Right lobe of liver (tissue), 6 donors: Measurements from ENCODE around the gene CLK2. TPM values are rescaled to one million over a fixed set of nuclear protein-coding genes. Genes with fewer than 3 reads are reported as not detected.

ENCODE experiments used
- ATAC-seq, 4 donors: fragments of 200-7000 bp; cut with Tn5 transposase; one replicate each; pipeline ENCODE4 v1.9.1; 2020; ENCODE audit warnings: mild to moderate bottlenecking in 4 of 4, moderate library complexity in 4 of 4
- DNase-seq, 3 donors: peaks; one replicate each; pipeline ENCODE4 v3.0.0-alpha.2; 2020
- H3K27ac ChIP-seq, 3 donors: fragments of 200-600 bp; one replicate each; pipeline ENCODE4 v1.8.0; 2022
- H3K27me3 ChIP-seq, 2 donors: fragments of 200-600 bp; one replicate each; pipeline ENCODE4 v1.8.0; 2022
- H3K36me3 ChIP-seq, 4 donors: fragments of 200-600 bp; sonication (generic) in 1 of 4; one replicate each; pipeline versions ENCODE4 v1.5.1 to v1.8.0; 2017 to 2022; ENCODE audit warnings: control low read depth in 1 of 4
- H3K4me1 ChIP-seq, 4 donors: fragments of 200-600 bp; sonication (generic) in 1 of 4; one replicate each; pipeline versions ENCODE4 v1.5.1 to v1.8.0; 2017 to 2022; ENCODE audit warnings: control low read depth in 1 of 4
- H3K4me3 ChIP-seq, 3 donors: fragments of 200-600 bp; one replicate each; pipeline ENCODE4 v1.8.0; 2022
- H3K9me3 ChIP-seq, 4 donors: fragments of 200-600 bp; sonication (generic) in 1 of 4; one replicate each; pipeline versions ENCODE4 v1.5.1 to v1.8.0; 2017 to 2022; ENCODE audit warnings: control low read depth in 1 of 4
- POLR2A ChIP-seq: fragments of 450-650 bp; IDR thresholded peaks from one replicate; pipeline ENCODE4 v1.6.1; 2017; ENCODE audit warnings: antibody characterized with exemption, mild to moderate bottlenecking
- WGBS: methylation state at CpG from one replicate; pipeline ENCODE4 v1.1.6; 2018; ENCODE audit warnings: low coverage, low lambda C conversion rate; ENCODE audit not compliant: insufficient coverage; ENCODE audit errors: missing lambda C conversion rate; 5-methylcytosine and 5-hydroxymethylcytosine counted together
- intact Hi-C, 2 donors: fragments of 100-400 bp; cut with DNase I; formaldehyde crosslinking; loops; one replicate each; pipeline versions ENCODE4 v1.11.2 to v1.14.1; 2022
- total RNA-seq, 6 experiments: library from RNA; depleted of rRNA in 2 of 6; stranded (reverse); fragments of >200 nt in 2 of 6; fragmentation: NEBNext Ultra II Directional in 3 of 6; extraction: Animal tissue kit (Norgen Biotek cat#: 25700) in 3 of 6; gene quantifications; one replicate each; pipeline versions ENCODE4 v1.1.0 to v1.2.4, GENCODE V29; 2016 to 2023
- TF ChIP-seq, protein P1 (sequence below), 4 donors: fragments of 200-600 bp in 3 of 4; fragments of 450-650 bp in 1 of 4; IDR thresholded peaks; one replicate each; pipeline versions ENCODE4 v1.5.1 to v1.8.0; 2016 to 2022; ENCODE audit warnings: antibody characterized with exemption in 4 of 4, mild to moderate bottlenecking in 2 of 4
- donor health status: DM: no; HTN: yes; CAD: no.
- donor health status: DM: no; HTN: no; CAD: no.
- donor health status: DM: no; HTN: no; CAD: no.
- donor health status: DM: no; HTN: yes; CAD: no.
- donor health status: DM: no; HTN: yes; CAD: no.

The CLK2 gene
- total RNA-seq, 6 experiments from 2014 or later, result 10.4 to 29.2 (median 20.2) TPM

DNA sequence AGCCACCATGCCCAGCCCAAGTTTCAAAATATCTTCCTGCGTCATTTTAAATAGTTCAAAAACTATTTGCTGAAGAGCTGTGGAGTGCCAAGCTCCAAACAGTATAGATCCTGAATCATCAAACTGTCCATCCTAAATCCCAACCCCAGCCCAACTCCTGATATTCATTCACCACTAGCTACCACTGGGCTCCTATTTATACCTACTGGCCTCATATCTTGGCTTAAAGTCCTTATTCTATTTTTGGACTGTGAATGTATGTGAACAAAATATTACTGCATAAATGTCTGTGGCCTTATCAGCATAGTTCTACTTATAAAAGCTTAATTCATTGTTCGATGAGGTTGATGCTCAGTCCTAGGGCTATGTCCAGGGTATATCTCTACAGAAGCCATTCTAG lies 5.9 kb downstream of the CLK2 start:
- no peak overlapping the region for H3K4me3 ChIP-seq
- ATAC-seq (no peak), DNase-seq (no peak)
- H3K27ac ChIP-seq, result no peak overlapping the region
- H3K9me3 ChIP-seq, result no peaks in the 10 kb centered on the region
- WGBS, result 100% methylated on average over 1 of the region's 2 CpGs
- H3K4me1 ChIP-seq, result peaks cover 0 to 9% (median 3%) of the 10 kb centered on the region in 4 donors
- peaks cover 9 to 81% (median 44%) of the 10 kb centered on the region in 4 donors for H3K36me3 ChIP-seq
- intact Hi-C loops, result no loop called here
- no peaks in the 10 kb centered on the region for H3K27me3 ChIP-seq
- TF ChIP-seq, protein P1, sequence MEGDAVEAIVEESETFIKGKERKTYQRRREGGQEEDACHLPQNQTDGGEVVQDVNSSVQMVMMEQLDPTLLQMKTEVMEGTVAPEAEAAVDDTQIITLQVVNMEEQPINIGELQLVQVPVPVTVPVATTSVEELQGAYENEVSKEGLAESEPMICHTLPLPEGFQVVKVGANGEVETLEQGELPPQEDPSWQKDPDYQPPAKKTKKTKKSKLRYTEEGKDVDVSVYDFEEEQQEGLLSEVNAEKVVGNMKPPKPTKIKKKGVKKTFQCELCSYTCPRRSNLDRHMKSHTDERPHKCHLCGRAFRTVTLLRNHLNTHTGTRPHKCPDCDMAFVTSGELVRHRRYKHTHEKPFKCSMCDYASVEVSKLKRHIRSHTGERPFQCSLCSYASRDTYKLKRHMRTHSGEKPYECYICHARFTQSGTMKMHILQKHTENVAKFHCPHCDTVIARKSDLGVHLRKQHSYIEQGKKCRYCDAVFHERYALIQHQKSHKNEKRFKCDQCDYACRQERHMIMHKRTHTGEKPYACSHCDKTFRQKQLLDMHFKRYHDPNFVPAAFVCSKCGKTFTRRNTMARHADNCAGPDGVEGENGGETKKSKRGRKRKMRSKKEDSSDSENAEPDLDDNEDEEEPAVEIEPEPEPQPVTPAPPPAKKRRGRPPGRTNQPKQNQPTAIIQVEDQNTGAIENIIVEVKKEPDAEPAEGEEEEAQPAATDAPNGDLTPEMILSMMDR (IDR thresholded peaks at IDR 0.05), result no peak
- no peak for TF ChIP-seq POLR2A

GRCh38 chr1:155266553-155266952 lies 6.8 kb downstream of the CLK2 start:
- Histone ChIP-seq H3K27ac (no peak overlapping the region), H3K4me1 (peaks cover 0 to under 1% (median under 1%) of the 10 kb centered on the region in 4 donors), H3K4me3 (no peak overlapping the region), H3K36me3 (peaks cover 9 to 81% (median 44%) of the 10 kb centered on the region in 4 donors), H3K27me3 (no peaks in the 10 kb centered on the region), H3K9me3 (no peaks in the 10 kb centered on the region)
- DNase-seq (no peak), ATAC-seq (no peak)
- 79% methylated on average over 5 of the region's 6 CpGs for WGBS
- intact Hi-C loops, result no loop called here
- TF ChIP-seq, protein P1 (IDR thresholded peaks at IDR 0.05), result no peak
- TF ChIP-seq POLR2A, result no peak

GRCh38 chr1:155263067-155263466 lies 10.2 kb downstream of the CLK2 start:
- H3K36me3 ChIP-seq, result peaks cover 0 to 72% (median 24%) of the 10 kb centered on the region in 4 donors

DNA sequence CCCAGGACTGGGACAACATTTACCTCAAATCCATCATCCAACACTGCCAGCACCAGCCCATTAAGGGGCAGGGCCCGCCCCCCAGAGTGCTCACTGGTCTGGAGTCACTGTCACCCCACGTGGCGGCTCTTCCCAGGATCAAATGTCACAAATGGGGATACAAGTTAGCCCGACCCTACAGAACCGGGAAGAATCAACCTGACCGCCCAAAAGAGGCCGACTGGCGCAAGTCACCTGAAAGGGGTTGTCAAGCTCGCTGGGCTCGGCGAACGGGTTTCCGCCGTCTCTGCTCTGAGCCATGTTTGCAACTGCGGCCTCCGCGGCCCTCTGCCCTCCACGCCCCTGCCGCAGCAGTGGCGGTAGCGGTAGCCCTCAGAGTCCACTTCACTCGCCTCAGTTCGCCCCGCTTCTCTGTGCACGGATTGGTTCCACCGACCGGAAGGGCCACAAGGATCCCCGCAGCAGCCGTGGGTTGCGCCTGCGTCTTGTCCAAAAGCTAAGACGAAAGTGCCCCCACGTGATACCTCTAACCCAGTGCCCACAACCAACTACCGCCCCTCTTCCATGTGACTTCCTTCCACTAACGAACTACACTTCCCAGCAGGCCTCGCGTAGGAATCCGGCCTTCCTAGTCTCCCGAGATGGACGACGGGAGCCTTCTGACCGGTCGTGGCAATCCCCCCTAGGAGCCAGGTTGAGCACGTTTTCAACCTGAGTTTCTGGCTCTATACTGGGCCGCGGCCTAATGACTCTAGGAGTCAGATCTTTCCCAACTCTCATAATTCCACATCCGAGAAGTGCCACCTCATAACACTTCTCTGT lies 11.2 kb downstream of the CLK2 start, which contains the start of gene SCAMP3:
Gene SCAMP3 (minus strand): TSS at position 509 of the 822 bp plus-strand sequence. CDS start 209 bp downstream, at position 300.
- ATAC-seq (peak; percentile 96 to 98 (median 98)), DNase-seq (peak; percentile 93 to 97 (median 96))
- H3K4me3 ChIP-seq, result peak within 1 kb of the TSS; percentile 81 to 85 (median 83)
- peak within 1 kb of the TSS; percentile 48 to 59 (median 58) for H3K27ac ChIP-seq
- intact Hi-C loops, result no loop called here
- H3K9me3 ChIP-seq, result no peaks in the 10 kb centered on the region
- H3K36me3 ChIP-seq, result peaks cover 0 to 64% (median 18%) of the 10 kb centered on the region in 4 donors
- TF ChIP-seq, protein P1 (IDR thresholded peaks at IDR 0.05), result no peak
- peak; percentile 83 for TF ChIP-seq POLR2A
- H3K4me1 ChIP-seq, result peaks cover 0 to 9% (median 4%) of the 10 kb centered on the region in 4 donors
- 1% methylated on average over 21 of the region's 47 CpGs for WGBS
- H3K27me3 ChIP-seq, result no peaks in the 10 kb centered on the region

More at GRCh38 chr1:155263067-155263466, 10.2 kb downstream of the CLK2 start:
- no CpG with 5 or more reads among the region's 11 CpGs for WGBS
- no peaks in the 10 kb centered on the region for H3K27me3 ChIP-seq
- H3K4me1 ChIP-seq, result peaks cover 0 to 9% (median 4%) of the 10 kb centered on the region in 4 donors
- no peak overlapping the region for H3K4me3 ChIP-seq
- ATAC-seq (no peak), DNase-seq (peak in 1 of 3 donors; percentile 55)
- intact Hi-C loops, result no loop called here
- H3K27ac ChIP-seq, result no peak overlapping the region
- no peak for TF ChIP-seq POLR2A
- TF ChIP-seq, protein P1 (IDR thresholded peaks at IDR 0.05), result no peak
- H3K9me3 ChIP-seq, result no peaks in the 10 kb centered on the region
